D341Med (cell line): ENCODE data around the gene GCN1.
"Not testable (repeated sequence)": the region's sequence is repeated elsewhere in the genome, so short reads cannot be mapped to it uniquely, and the experiment has no call there.

Source experiments
- DNase-seq: peaks from one replicate; pipeline ENCODE4 v3.0.0; 2012; ENCODE audit warnings: low spot score

GCN1 gene

GRCh38 chr12:120214626-120215356, 20.3 kb upstream of the GCN1 start:
- DNase-seq: no peak

- no peak for DNase-seq
Measured at GRCh38 chr12:120213758-120214157, 19.2 kb upstream of the GCN1 start.

- DNase-seq: not testable (repeated sequence)
Measured at GRCh38 chr12:120213182-120213581, 18.7 kb upstream of the GCN1 start.

- no peak for DNase-seq
Measured at GRCh38 chr12:120212301-120212700, 17.8 kb upstream of the GCN1 start.

- DNase-seq: no peak
Measured at GRCh38 chr12:120211904-120212283, 17.4 kb upstream of the GCN1 start.

- DNase-seq: no peak
Measured at GRCh38 chr12:120211243-120211903, 16.9 kb upstream of the GCN1 start.

GRCh38 chr12:120209851-120210250, 15.3 kb upstream of the GCN1 start:
- no peak for DNase-seq

- no peak for DNase-seq
Measured at GRCh38 chr12:120207227-120207626, 12.7 kb upstream of the GCN1 start.

GRCh38 chr12:120206781-120207180, 12.3 kb upstream of the GCN1 start:
- not testable (repeated sequence) for DNase-seq

- DNase-seq: no peak
Measured at GRCh38 chr12:120206228-120206627, 11.7 kb upstream of the GCN1 start.

GRCh38 chr12:120204171-120204570, 9.7 kb upstream of the GCN1 start:
- no peak for DNase-seq

- DNase-seq: no peak
Measured at GRCh38 chr12:120200364-120200800, 5.9 kb upstream of the GCN1 start.

- no peak for DNase-seq
Measured at GRCh38 chr12:120199595-120200306, 5.2 kb upstream of the GCN1 start.

- DNase-seq: no peak
Measured at GRCh38 chr12:120199025-120199424, 4.5 kb upstream of the GCN1 start.

GRCh38 chr12:120197542-120197887, 3.0 kb upstream of the GCN1 start:
- no peak for DNase-seq

- DNase-seq: not testable (repeated sequence)
Measured at GRCh38 chr12:120196817-120197541, 2.5 kb upstream of the GCN1 start.

GRCh38 chr12:120196363-120196762, 1.8 kb upstream of the GCN1 start:
- DNase-seq: no peak

- no peak for DNase-seq
Measured at GRCh38 chr12:120194226-120194533, 335 bp downstream of the GCN1 start.

- DNase-seq: not testable (repeated sequence)
Measured at GRCh38 chr12:120193286-120193685, 1.2 kb downstream of the GCN1 start.

GRCh38 chr12:120190985-120191480, 3.5 kb downstream of the GCN1 start:
- no peak for DNase-seq

- no peak for DNase-seq
Measured at GRCh38 chr12:120190386-120190785, 4.1 kb downstream of the GCN1 start.

GRCh38 chr12:120186654-120187053, 7.9 kb downstream of the GCN1 start:
- DNase-seq: no peak
